H9 (cell line): Measurements from ENCODE around the gene CRAMP1. TPM values are rescaled to one million over a fixed set of nuclear protein-coding genes. Genes with fewer than 3 reads are reported as not detected.
A peak's percentile ranks its signal among the peaks of the same experiment; 100 is the strongest.

Source experiments
- DNase-seq: peaks from one replicate; pipeline ENCODE4 v3.0.0-alpha.2; 2017
- H2AFZ ChIP-seq: one replicate; pipeline ENCODE4 v1.6.1; 2013; ENCODE audit warnings: mild to moderate bottlenecking, low read length, control low read depth, moderate library complexity
- H2AK5ac ChIP-seq: 2 replicates; pipeline ENCODE4 v1.6.1; 2013; ENCODE audit warnings: low read length, control low read depth, mixed read lengths; ENCODE audit not compliant: insufficient read length
- H2BK120ac ChIP-seq: one replicate; pipeline ENCODE4 v1.6.1; 2013; ENCODE audit warnings: low read depth, mild to moderate bottlenecking, low read length, control low read depth, inconsistent platforms; ENCODE audit not compliant: poor library complexity, severe bottlenecking
- H2BK12ac ChIP-seq: 2 replicates; pipeline ENCODE4 v1.6.1; 2013; ENCODE audit warnings: low read length, control low read depth, mixed read lengths, low read depth; ENCODE audit not compliant: insufficient read length
- H2BK15ac ChIP-seq: 2 replicates; pipeline ENCODE4 v1.6.1; 2013; ENCODE audit warnings: low read depth, low read length, control low read depth
- H2BK20ac ChIP-seq: one replicate; pipeline ENCODE4 v1.6.1; 2013; ENCODE audit warnings: low read depth, mild to moderate bottlenecking, low read length, control low read depth, inconsistent platforms; ENCODE audit not compliant: poor library complexity, severe bottlenecking
- H2BK5ac ChIP-seq: 2 replicates; pipeline ENCODE4 v1.6.1; 2013; ENCODE audit warnings: low read length, control low read depth, mixed read lengths; ENCODE audit not compliant: insufficient read length
- H3K14ac ChIP-seq: 2 replicates; pipeline ENCODE4 v1.6.1; 2013; ENCODE audit warnings: low read length, control low read depth; ENCODE audit not compliant: insufficient read depth
- H3K18ac ChIP-seq: 2 replicates; pipeline ENCODE4 v1.6.1; 2013; ENCODE audit warnings: low read depth, mild to moderate bottlenecking, mixed read lengths, low read length, control low read depth; ENCODE audit not compliant: insufficient read length
- H3K23ac ChIP-seq: 2 replicates; pipeline ENCODE4 v1.6.1; 2013; ENCODE audit warnings: low read length, control low read depth, mixed read lengths, low read depth; ENCODE audit not compliant: insufficient read length
- H3K23me2 ChIP-seq: 2 replicates; pipeline ENCODE4 v1.6.1; 2013; ENCODE audit warnings: low read depth, mild to moderate bottlenecking, mixed read lengths, low read length, control low read depth; ENCODE audit not compliant: insufficient read length, poor library complexity, severe bottlenecking
- H3K27ac ChIP-seq: 2 replicates; pipeline ENCODE4 v1.5.1; 2013; ENCODE audit warnings: low read length, control low read depth, mixed read lengths, low read depth; ENCODE audit not compliant: insufficient read length
- H3K27me3 ChIP-seq: 2 replicates; pipeline ENCODE4 v1.6.1; 2013; ENCODE audit warnings: low read length, control low read depth, inconsistent platforms; ENCODE audit not compliant: insufficient read depth
- H3K4ac ChIP-seq: 2 replicates; pipeline ENCODE4 v1.6.1; 2013; ENCODE audit warnings: low read depth, mild to moderate bottlenecking, control low read depth, inconsistent platforms, low read length, moderate library complexity
- H3K4me1 ChIP-seq: 2 replicates; pipeline ENCODE4 v1.6.1; 2013; ENCODE audit warnings: low read length, control low read depth, inconsistent platforms; ENCODE audit not compliant: insufficient read depth
- H3K4me2 ChIP-seq: 2 replicates; pipeline ENCODE4 v1.6.1; 2013; ENCODE audit warnings: low read length, control low read depth, mixed read lengths; ENCODE audit not compliant: insufficient read length, insufficient read depth
- H3K56ac ChIP-seq: 2 replicates; pipeline ENCODE4 v1.6.1; 2013; ENCODE audit warnings: low read depth, mild to moderate bottlenecking, mixed read lengths, low read length, control low read depth; ENCODE audit not compliant: insufficient read length
- H3K79me1 ChIP-seq: 2 replicates; pipeline ENCODE4 v1.6.1; 2013; ENCODE audit warnings: low read depth, mild to moderate bottlenecking, moderate library complexity, low read length, control low read depth, inconsistent platforms; ENCODE audit not compliant: insufficient read depth, poor library complexity, severe bottlenecking
- H3K79me2 ChIP-seq: 2 replicates; pipeline ENCODE4 v1.6.1; 2013; ENCODE audit warnings: low read length, control low read depth, inconsistent platforms; ENCODE audit not compliant: insufficient read depth
- H3K9ac ChIP-seq: 2 replicates; pipeline ENCODE4 v1.6.1; 2013; ENCODE audit warnings: low read length, control low read depth, mixed read lengths; ENCODE audit not compliant: insufficient read length; ENCODE audit errors: extremely low read depth
- H3K9me3 ChIP-seq: one replicate; pipeline ENCODE4 v1.6.1; 2013; ENCODE audit warnings: low read depth, low read length, inconsistent platforms; ENCODE audit not compliant: control insufficient read depth
- H3T11ph ChIP-seq: one replicate; pipeline ENCODE4 v1.6.1; 2013; ENCODE audit warnings: mild to moderate bottlenecking, low read length, control low read depth, inconsistent platforms
- H4K20me1 ChIP-seq: one replicate; pipeline ENCODE4 v1.6.1; 2013; ENCODE audit not compliant: control insufficient read depth, insufficient read length, insufficient read depth
- H4K5ac ChIP-seq: 2 replicates; pipeline ENCODE4 v1.6.1; 2013; ENCODE audit warnings: low read depth, mild to moderate bottlenecking, mixed read lengths, low read length, control low read depth; ENCODE audit not compliant: insufficient read length
- H4K8ac ChIP-seq: replicated peaks from 2 replicates; pipeline ENCODE4 v1.6.1; 2013; ENCODE audit warnings: low read length, control low read depth, mixed read lengths, low read depth; ENCODE audit not compliant: insufficient read length
- H4K91ac ChIP-seq: 2 replicates; pipeline ENCODE4 v1.6.1; 2013; ENCODE audit warnings: low read depth, mild to moderate bottlenecking, moderate library complexity, mixed read lengths, low read length, control low read depth; ENCODE audit not compliant: insufficient read length
- H3K27ac Mint-ChIP-seq, 3 experiments: 2 replicates in 2 of 3; 3 replicates in 1 of 3; pipeline ENCODE4 v1.8.0; 2020 to 2021; ENCODE audit warnings: mixed read lengths in 3 of 3, mild to moderate bottlenecking in 1 of 3, moderate library complexity in 1 of 3
- H3K27me3 Mint-ChIP-seq: 2 replicates; pipeline ENCODE4 v1.8.0; 2021; ENCODE audit warnings: low read depth, mild to moderate bottlenecking, moderate library complexity, mixed read lengths
- H3K36me3 Mint-ChIP-seq, 3 experiments: 2 replicates in 2 of 3; 3 replicates in 1 of 3; pipeline ENCODE4 v1.8.0; 2020 to 2021; ENCODE audit warnings: low read depth in 3 of 3, mixed read lengths in 3 of 3; ENCODE audit not compliant: insufficient read depth in 1 of 3
- H3K4me1 Mint-ChIP-seq, 2 experiments: 2 replicates each; pipeline ENCODE4 v1.8.0; 2020; ENCODE audit warnings: mixed read lengths in 2 of 2
- H3K4me3 Mint-ChIP-seq, 2 experiments: 2 replicates in 1 of 2; 3 replicates in 1 of 2; pipeline ENCODE4 v1.8.0; 2020 to 2021; ENCODE audit warnings: mild to moderate bottlenecking in 2 of 2, mixed read lengths in 2 of 2, moderate library complexity in 1 of 2
- H3K9me3 Mint-ChIP-seq, 2 experiments: 2 replicates in 1 of 2; 3 replicates in 1 of 2; pipeline ENCODE4 v1.8.0; 2020; ENCODE audit warnings: mild to moderate bottlenecking in 2 of 2, mixed read lengths in 2 of 2, moderate library complexity in 1 of 2
- WGBS: extraction: QIAGEN DNeasy Blood & Tissue Kit; methylation state at CpG from one replicate; pipeline ENCODE4 v1.1.7; 2013; ENCODE audit warnings: missing lambda C conversion rate, low lambda C conversion rate, mixed read lengths; ENCODE audit not compliant: insufficient read length; ENCODE audit errors: extremely low coverage; 5-methylcytosine and 5-hydroxymethylcytosine counted together
- total RNA-seq: library from RNA; stranded (reverse); gene quantifications from 2 replicates; pipeline ENCODE4 v1.2.1, GENCODE V29; 2021
- TF ChIP-seq, protein P1 (sequence below): fragments of 200-600 bp; sonication (generic); conservative IDR thresholded peaks from 3 replicates; pipeline ENCODE4 v1.8.0; 2021; ENCODE audit warnings: antibody characterized with exemption, mild to moderate bottlenecking

The CRAMP1 gene
- total RNA-seq, 1 experiment from 2014 or later: 46.2 TPM

DNA sequence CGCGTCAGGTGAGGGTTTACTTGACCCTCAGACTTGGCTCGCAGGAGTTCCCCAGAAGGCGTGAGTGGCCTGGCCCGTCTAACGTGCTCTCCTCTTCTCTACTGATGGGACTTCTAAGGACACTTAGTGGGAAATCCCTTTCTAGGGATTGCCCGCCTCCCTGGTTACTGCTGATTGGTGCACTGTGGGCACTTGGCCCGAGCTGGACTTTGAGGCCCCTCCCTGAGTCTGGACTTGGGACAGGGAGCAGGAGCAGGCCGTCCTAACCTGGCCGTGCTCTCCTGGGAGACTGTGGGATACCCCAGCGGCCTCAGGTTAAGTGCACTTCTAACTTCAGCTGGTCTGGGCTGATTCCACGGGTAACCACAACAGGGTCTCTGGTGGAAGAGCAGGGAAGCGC is 15.0 kb upstream of the CRAMP1 start:
- H2AFZ ChIP-seq: no peak overlapping the region
- no peak overlapping the region for H3T11ph ChIP-seq
- no peaks in the 10 kb centered on the region for H3K79me1 ChIP-seq
- H2BK12ac ChIP-seq: no peak overlapping the region
- H3K4me1 ChIP-seq: no peaks in the 10 kb centered on the region
- H2BK120ac ChIP-seq: no peak overlapping the region
- Mint-ChIP-seq H3K9me3 (peaks cover 15 to 19% of the 10 kb centered on the region in 2 experiments), H3K4me1 (no peaks in the 10 kb centered on the region), H3K27me3 (peaks cover 3% of the 10 kb centered on the region; the same call in 1 of the 2 replicates), H3K4me3 (no peak overlapping the region), H3K27ac (peak overlapping the region in 1 of 3 experiments; percentile 52; a peak in 1 of 7 replicates), H3K36me3 (peaks cover 34 to 55% (median 47%) of the 10 kb centered on the region in 3 experiments)
- no peak overlapping the region for H3K4ac ChIP-seq
- H3K27ac ChIP-seq: no peak overlapping the region
- no peaks in the 10 kb centered on the region for H3K23me2 ChIP-seq
- H3K79me2 ChIP-seq: no peaks in the 10 kb centered on the region
- no peak overlapping the region for H3K23ac ChIP-seq
- no peak overlapping the region for H3K14ac ChIP-seq
- TF ChIP-seq, protein P1, sequence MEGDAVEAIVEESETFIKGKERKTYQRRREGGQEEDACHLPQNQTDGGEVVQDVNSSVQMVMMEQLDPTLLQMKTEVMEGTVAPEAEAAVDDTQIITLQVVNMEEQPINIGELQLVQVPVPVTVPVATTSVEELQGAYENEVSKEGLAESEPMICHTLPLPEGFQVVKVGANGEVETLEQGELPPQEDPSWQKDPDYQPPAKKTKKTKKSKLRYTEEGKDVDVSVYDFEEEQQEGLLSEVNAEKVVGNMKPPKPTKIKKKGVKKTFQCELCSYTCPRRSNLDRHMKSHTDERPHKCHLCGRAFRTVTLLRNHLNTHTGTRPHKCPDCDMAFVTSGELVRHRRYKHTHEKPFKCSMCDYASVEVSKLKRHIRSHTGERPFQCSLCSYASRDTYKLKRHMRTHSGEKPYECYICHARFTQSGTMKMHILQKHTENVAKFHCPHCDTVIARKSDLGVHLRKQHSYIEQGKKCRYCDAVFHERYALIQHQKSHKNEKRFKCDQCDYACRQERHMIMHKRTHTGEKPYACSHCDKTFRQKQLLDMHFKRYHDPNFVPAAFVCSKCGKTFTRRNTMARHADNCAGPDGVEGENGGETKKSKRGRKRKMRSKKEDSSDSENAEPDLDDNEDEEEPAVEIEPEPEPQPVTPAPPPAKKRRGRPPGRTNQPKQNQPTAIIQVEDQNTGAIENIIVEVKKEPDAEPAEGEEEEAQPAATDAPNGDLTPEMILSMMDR: no peak
- DNase-seq: no peak
- H3K56ac ChIP-seq: no peak overlapping the region
- H3K9me3 ChIP-seq: no peaks in the 10 kb centered on the region
- H3K4me2 ChIP-seq: no peak overlapping the region
- H4K91ac ChIP-seq: no peak overlapping the region
- no peak overlapping the region for H3K18ac ChIP-seq
- H4K5ac ChIP-seq: no peak overlapping the region
- no CpG with 5 or more reads among the region's 13 CpGs for WGBS
- no peaks in the 10 kb centered on the region for H3K27me3 ChIP-seq
- H2BK15ac ChIP-seq: no peak overlapping the region
- no peak overlapping the region for H4K8ac ChIP-seq
- no peaks in the 10 kb centered on the region for H4K20me1 ChIP-seq
- H2BK5ac ChIP-seq: no peak overlapping the region
- no peak overlapping the region for H2AK5ac ChIP-seq
- no peak overlapping the region for H3K9ac ChIP-seq
- no peak overlapping the region for H2BK20ac ChIP-seq
